Uterus (tissue), 2 donors: ENCODE results near the gene TSPAN18.

Experiments
- CTCF ChIP-seq, 4 experiments: fragments of 200-600 bp in 2 of 4; fragments of 450-650 bp in 2 of 4; sonication (generic) in 2 of 4; IDR thresholded peaks; one replicate each; pipeline ENCODE4 v1.5.1; 2016 to 2019; ENCODE audit warnings: antibody characterized with exemption in 4 of 4, mild to moderate bottlenecking in 2 of 4, moderate library complexity in 1 of 4
- POLR2A ChIP-seq, 2 donors: fragments of 450-650 bp; IDR thresholded peaks; one replicate each; pipeline ENCODE4 v1.6.1; 2016; ENCODE audit warnings: antibody characterized with exemption in 2 of 2, mild to moderate bottlenecking in 1 of 2, moderate library complexity in 1 of 2

- TF ChIP-seq CTCF (IDR thresholded peaks at IDR 0.05), result no peak
- TF ChIP-seq POLR2A (IDR thresholded peaks at IDR 0.05), result no peak
Observed at GRCh38 chr11:44959064-44959463, 232.3 kb downstream of the TSPAN18 start.
